ENCODE data around the gene NEXN. TPM values are rescaled to one million over a fixed set of nuclear protein-coding genes. Genes with fewer than 3 reads are reported as not detected.

Gene NEXN
- total and polyA plus RNA-seq, 12 donors, result 6.5 to 50.6 (median 17.1) TPM

GRCh38 chr1:77858725-77859124, 29.7 kb upstream of the NEXN start:
- Histone ChIP-seq H3K27me3 (no peaks in the 10 kb centered on the region), H3K4me1 (replicated peaks in 1 of 2) (no peaks in the 10 kb centered on the region), H3K27ac (no peak overlapping the region), H3K4me3 (no peak overlapping the region), H3K9me3 (replicated peaks in 1 of 3) (no peaks in the 10 kb centered on the region), H3K36me3 (replicated peaks in 1 of 2) (peaks cover 0 to 10% of the 10 kb centered on the region in 2 donors)
- TF ChIP-seq CTCF (IDR thresholded peaks at IDR 0.05), result no peak
- intact Hi-C loops (cut with DNase I), result no loop called here
- WGBS, 4 donors, result 94 to 98% (median 95%) methylated on average over 3 of the region's 3 CpGs
- DNase-seq, result no peak

DNA sequence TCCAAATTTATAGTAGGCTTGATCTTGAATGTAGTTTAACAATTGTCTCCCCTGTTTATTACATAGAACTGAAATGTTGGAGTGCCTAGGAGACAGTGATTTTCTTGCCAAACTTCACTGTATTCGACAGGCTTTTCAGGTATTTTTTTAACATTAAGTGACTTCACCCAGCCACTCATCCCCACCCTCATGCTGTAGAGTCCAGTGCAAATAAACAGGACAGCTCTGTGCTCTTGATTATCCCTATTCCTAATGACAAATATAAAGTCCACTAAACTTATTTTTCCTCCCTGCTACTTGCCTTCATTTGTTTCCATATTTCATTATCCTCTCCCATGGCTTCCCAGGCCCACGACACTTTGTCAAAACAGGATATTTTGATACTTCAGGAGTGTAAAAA, 29.2 kb upstream of the NEXN start:
- Histone ChIP-seq H3K4me3 (no peak overlapping the region), H3K27ac (no peak overlapping the region), H3K4me1 (replicated peaks in 1 of 2) (no peaks in the 10 kb centered on the region), H3K27me3 (no peaks in the 10 kb centered on the region), H3K9me3 (replicated peaks in 1 of 3) (no peaks in the 10 kb centered on the region), H3K36me3 (replicated peaks in 1 of 2) (peaks cover 0 to 10% of the 10 kb centered on the region in 2 donors)
- 88 to 92% (median 91%) methylated on average over 2 of the region's 2 CpGs for WGBS, 4 donors
- intact Hi-C loops (cut with DNase I), result no loop called here
- TF ChIP-seq CTCF (IDR thresholded peaks at IDR 0.05) (no peak), POLR2A (IDR thresholded peaks at IDR 0.05) (no peak)
- DNase-seq, result no peak

GRCh38 chr1:77866296-77866695, 22.1 kb upstream of the NEXN start:
- Histone ChIP-seq H3K9me3 (replicated peaks in 1 of 3) (no peaks in the 10 kb centered on the region), H3K27ac (no peak overlapping the region), H3K4me3 (no peak overlapping the region), H3K36me3 (replicated peaks in 1 of 2) (peaks cover 0 to 7% of the 10 kb centered on the region in 2 donors), H3K27me3 (no peaks in the 10 kb centered on the region), H3K4me1 (replicated peaks in 1 of 2) (peaks cover 0 to 6% of the 10 kb centered on the region in 2 donors)
- TF ChIP-seq CTCF (IDR thresholded peaks at IDR 0.05) (no peak), POLR2A (IDR thresholded peaks at IDR 0.05) (no peak)
- peak in 1 of 7 donors; percentile 15 for DNase-seq
- WGBS, 4 donors, result 69 to 75% (median 72%) methylated on average over 4 of the region's 4 CpGs
- intact Hi-C loops (cut with DNase I), result no loop called here

GRCh38 chr1:77872645-77873044, 15.8 kb upstream of the NEXN start:
- H3K36me3 ChIP-seq (replicated peaks in 1 of 2), result peaks cover 0 to 7% of the 10 kb centered on the region in 2 donors
- TF ChIP-seq POLR2A (IDR thresholded peaks at IDR 0.05), result no peak
- no peak for TF ChIP-seq CTCF (IDR thresholded peaks at IDR 0.05)
- no peaks in the 10 kb centered on the region for H3K9me3 ChIP-seq (replicated peaks in 1 of 3)
- DNase-seq, result no peak
- WGBS, 4 donors, result 90 to 100% (median 96%) methylated on average over 1 of the region's 1 CpG
- no peaks in the 10 kb centered on the region for H3K4me1 ChIP-seq (replicated peaks in 1 of 2)
- intact Hi-C loops (cut with DNase I), result no loop called here
- H3K27ac ChIP-seq, result no peak overlapping the region
- no peak overlapping the region for H3K4me3 ChIP-seq
- no peaks in the 10 kb centered on the region for H3K27me3 ChIP-seq
